IMR-90 (cell line): ENCODE data around the gene FER. TPM values are rescaled to one million over a fixed set of nuclear protein-coding genes. Genes with fewer than 3 reads are reported as not detected.

Source experiments
- ATAC-seq: fragments of 200-7000 bp; cut with Tn5 transposase; 2 replicates; pipeline ENCODE4 v1.9.1; 2020; ENCODE audit warnings: low read depth, mild to moderate bottlenecking, moderate library complexity
- BruUV-seq: library from RNA; stranded (reverse); fragments of 400-500 nt; replicated peaks from 2 replicates; lab custom pipeline; 2021; lab: Mats Ljungman, UMichigan
- CTCF ChIA-PET: fragments of 300-600 bp; formaldehyde crosslinking; extraction: SDS; loops from one replicate; lab custom pipeline; 2021; ENCODE audit warnings: antibody characterized with exemption; lab: Yijun Ruan, JAX
- POLR2A ChIA-PET: fragments of 300-600 bp; sonication (Branson Sonifier 250); formaldehyde crosslinking; loops from one replicate; lab custom pipeline; 2022; ENCODE audit warnings: antibody characterized with exemption; ENCODE audit not compliant: unreplicated experiment; lab: Charles Lee
- DNase-seq: peaks from one replicate; pipeline ENCODE4 v3.0.0; 2013
- H2AFZ ChIP-seq: replicated peaks from 2 replicates; pipeline ENCODE3; 2013; ENCODE audit warnings: low read length, mild to moderate bottlenecking; ENCODE audit not compliant: poor library complexity
- H2AK5ac ChIP-seq: 2 replicates; pipeline ENCODE4 v1.6.1; 2013; ENCODE audit warnings: low read depth, low read length, inconsistent platforms
- H2AK9ac ChIP-seq: replicated peaks from 2 replicates; pipeline ENCODE3; 2013; ENCODE audit warnings: mild to moderate bottlenecking, low read depth, low read length, moderate library complexity; ENCODE audit not compliant: poor library complexity
- H2BK120ac ChIP-seq: 2 replicates; pipeline ENCODE4 v1.6.1; 2013; ENCODE audit warnings: low read depth, low read length, inconsistent platforms
- H2BK15ac ChIP-seq: 3 replicates; pipeline ENCODE4 v1.6.1; 2013; ENCODE audit warnings: low read depth, low read length, inconsistent platforms
- H2BK20ac ChIP-seq: 2 replicates; pipeline ENCODE4 v1.6.1; 2013; ENCODE audit warnings: low read depth, mild to moderate bottlenecking, inconsistent platforms, low read length, moderate library complexity
- H2BK5ac ChIP-seq: 2 replicates; pipeline ENCODE4 v1.6.1; 2013; ENCODE audit warnings: mild to moderate bottlenecking, low read depth, low read length, inconsistent platforms; ENCODE audit not compliant: poor library complexity, severe bottlenecking
- H3K14ac ChIP-seq: replicated peaks from 2 replicates; pipeline ENCODE4 v1.6.1; 2013; ENCODE audit warnings: low read depth, low read length, inconsistent platforms
- H3K18ac ChIP-seq: 2 replicates; pipeline ENCODE4 v1.6.1; 2013; ENCODE audit warnings: low read depth, low read length, control low read depth
- H3K23ac ChIP-seq: 2 replicates; pipeline ENCODE4 v1.6.1; 2013; ENCODE audit warnings: low read depth, low read length, inconsistent platforms
- H3K27ac ChIP-seq: 2 replicates; pipeline ENCODE4 v1.5.1; 2013; ENCODE audit warnings: mild to moderate bottlenecking, control low read depth, low read length; ENCODE audit not compliant: insufficient read depth
- H3K27me3 ChIP-seq: 2 replicates; pipeline ENCODE4 v1.6.1; 2013; ENCODE audit warnings: low read length; ENCODE audit not compliant: control insufficient read depth, insufficient read depth
- H3K36me3 ChIP-seq: 2 replicates; pipeline ENCODE4 v1.6.1; 2013; ENCODE audit warnings: low read length, mixed read lengths; ENCODE audit not compliant: control insufficient read depth, insufficient read depth
- H3K4ac ChIP-seq: 2 replicates; pipeline ENCODE4 v1.6.1; 2013; ENCODE audit warnings: low read depth, low read length, inconsistent platforms
- H3K4me1 ChIP-seq: 2 replicates; pipeline ENCODE4 v1.6.1; 2013; ENCODE audit warnings: low read length, mixed read lengths; ENCODE audit not compliant: control insufficient read depth, insufficient read depth
- H3K4me2 ChIP-seq: 2 replicates; pipeline ENCODE4 v1.6.1; 2013; ENCODE audit warnings: low read depth, mild to moderate bottlenecking, control low read depth, low read length, moderate library complexity
- H3K4me3 ChIP-seq: 2 replicates; pipeline ENCODE4 v1.5.1; 2013; ENCODE audit warnings: low read depth, mild to moderate bottlenecking, control low read depth, low read length, moderate library complexity; ENCODE audit not compliant: insufficient read depth
- H3K56ac ChIP-seq: 2 replicates; pipeline ENCODE4 v1.6.1; 2013; ENCODE audit warnings: low read length, inconsistent platforms; ENCODE audit not compliant: insufficient read depth; ENCODE audit errors: extremely low read depth
- H3K79me1 ChIP-seq, 2 experiments: 2 replicates each; pipeline ENCODE4 v1.6.1; 2013; ENCODE audit warnings: low read length in 2 of 2, inconsistent platforms in 1 of 2, low read depth in 1 of 2
- H3K9ac ChIP-seq: 2 replicates; pipeline ENCODE4 v1.6.1; 2013; ENCODE audit warnings: low read depth, low read length, control low read depth
- H3K9me1 ChIP-seq: 2 replicates; pipeline ENCODE4 v1.6.1; 2013; ENCODE audit warnings: low read length, inconsistent platforms; ENCODE audit not compliant: insufficient read depth
- H3K9me3 ChIP-seq: 2 replicates; pipeline ENCODE4 v1.6.1; 2013; ENCODE audit warnings: low read length; ENCODE audit not compliant: control insufficient read depth, insufficient read depth
- H4K20me1 ChIP-seq: 2 replicates; pipeline ENCODE4 v1.6.1; 2013; ENCODE audit warnings: low read length, inconsistent platforms; ENCODE audit not compliant: insufficient read depth
- H4K5ac ChIP-seq: 2 replicates; pipeline ENCODE4 v1.6.1; 2013; ENCODE audit warnings: mild to moderate bottlenecking, low read depth, low read length, control low read depth
- H4K8ac ChIP-seq, 2 experiments: 2 replicates each; pipeline ENCODE4 v1.6.1; 2013; ENCODE audit warnings: low read depth in 2 of 2, low read length in 2 of 2, control low read depth in 1 of 2, inconsistent platforms in 1 of 2
- H4K91ac ChIP-seq: 2 replicates; pipeline ENCODE4 v1.6.1; 2013; ENCODE audit warnings: low read depth, low read length, inconsistent platforms; ENCODE audit not compliant: insufficient read depth
- CEBPB ChIP-seq: IDR thresholded peaks from 2 replicates; pipeline ENCODE4 v1.6.1; 2012; ENCODE audit warnings: low read depth, low read length, improper control_type of control experiment
- ELK1 ChIP-seq: fragments of 150-350 bp; IDR thresholded peaks from 2 replicates; pipeline ENCODE4 v1.6.1; 2016; ENCODE audit warnings: low read depth, mild to moderate bottlenecking, low read length, moderate library complexity, borderline replicate concordance
- FOS ChIP-seq: fragments of 150-350 bp; IDR thresholded peaks from 2 replicates; pipeline ENCODE4 v1.6.1; 2016; ENCODE audit warnings: low read depth, low read length
- MAFK ChIP-seq: IDR thresholded peaks from 2 replicates; pipeline ENCODE4 v1.6.1; 2012; ENCODE audit warnings: low read depth, low read length, improper control_type of control experiment
- POLR2A ChIP-seq: IDR thresholded peaks from 2 replicates; pipeline ENCODE4 v1.6.1; 2012; ENCODE audit warnings: mild to moderate bottlenecking, low read depth, low read length
- RAD21 ChIP-seq: IDR thresholded peaks from 2 replicates; pipeline ENCODE4 v1.6.1; 2012; ENCODE audit warnings: low read length, improper control_type of control experiment
- WGBS, 2 experiments: methylation state at CpG; one replicate each; pipeline versions ENCODE4 v1.1.5 to v1.1.7; 2013; ENCODE audit warnings: missing lambda C conversion rate in 2 of 2; ENCODE audit not compliant: insufficient read length in 1 of 2; ENCODE audit errors: extremely low coverage in 2 of 2; 5-methylcytosine and 5-hydroxymethylcytosine counted together
- dilution Hi-C: fragments of 300-500 bp; cut with HindIII; formaldehyde crosslinking; loops from one replicate; pipeline ENCODE4 v1.14.3; 2018; ENCODE audit warnings: low sequenced_read_pairs; ENCODE audit not compliant: unreplicated experiment
- in situ Hi-C: fragments of 300-500 bp; cut with MboI; formaldehyde crosslinking; loops from 3 replicates; pipeline ENCODE4 v1.14.3; 2019; ENCODE audit warnings: low sequenced_read_pairs, inconsistent platforms, mixed read lengths
- intact Hi-C: fragments of 100-400 bp; cut with micrococcal nuclease; formaldehyde crosslinking; loops from 2 replicates; pipeline ENCODE4 v1.10.0; 2022
- polyA plus RNA-seq, 3 experiments: library from polyadenylated mRNA; depleted of rRNA; stranded (reverse); fragments of >200 nt; gene quantifications; 2 replicates each; pipeline ENCODE4 v1.2.3, GENCODE V29; 2012; ENCODE audit warnings: low replicate concordance in 1 of 3
- total RNA-seq: library from RNA; depleted of rRNA; stranded (reverse); fragments of >200 nt; gene quantifications from 2 replicates; pipeline ENCODE4 v1.2.3, GENCODE V29; 2012

The FER gene
- total and polyA plus RNA-seq, 2 of the 4 experiments (the other 2 are of a cell fraction), result 3.5 to 32.4 TPM

GRCh38 chr5:109038209-109038840, 290.6 kb downstream of the FER start:
- no peaks in the 10 kb centered on the region for H4K20me1 ChIP-seq
- H3K4ac ChIP-seq, result no peak overlapping the region
- H4K8ac ChIP-seq, result no peak overlapping the region
- POLR2A ChIA-PET, result no interaction called here
- H3K56ac ChIP-seq, result no peak overlapping the region
- no peak overlapping the region for H2BK15ac ChIP-seq
- no peak overlapping the region for H3K4me3 ChIP-seq
- no peak overlapping the region for H2AK9ac ChIP-seq
- peak; percentile 56 for DNase-seq
- BruUV-seq, result no TSS peak
- H3K9me1 ChIP-seq, result no peaks in the 10 kb centered on the region
- no peak overlapping the region for H4K5ac ChIP-seq
- in situ Hi-C loops (no loop called here), intact Hi-C loops (no loop called here), dilution Hi-C loops (no loop called here)
- no peak for ATAC-seq
- H4K91ac ChIP-seq, result no peak overlapping the region
- H3K36me3 ChIP-seq, result no peaks in the 10 kb centered on the region
- no peaks in the 10 kb centered on the region for H3K4me1 ChIP-seq
- H2AFZ ChIP-seq, result no peak overlapping the region
- H3K79me1 ChIP-seq, result peaks cover 2 to 4% of the 10 kb centered on the region in 2 experiments; a peak in 2 of 4 replicates
- CTCF ChIA-PET, result interaction anchor here (0.6 kb wide), 1 partner anchor 276 kb away, joined by 3 read pairs; no protein-coding TSS in a partner anchor
- no peak overlapping the region for H3K9ac ChIP-seq
- no peak overlapping the region for H3K18ac ChIP-seq
- H3K27me3 ChIP-seq, result no peaks in the 10 kb centered on the region
- H3K9me3 ChIP-seq, result no peaks in the 10 kb centered on the region
- no peak overlapping the region for H2BK120ac ChIP-seq
- H3K27ac ChIP-seq, result no peak overlapping the region
- H2BK20ac ChIP-seq, result no peak overlapping the region
- no peak overlapping the region for H3K23ac ChIP-seq
- no CpG with 5 or more reads among the region's 2 CpGs for WGBS, 2 experiments
- H3K4me2 ChIP-seq, result no peak overlapping the region
- no peak overlapping the region for H2BK5ac ChIP-seq
- no peak overlapping the region for H3K14ac ChIP-seq
- no peak overlapping the region for H2AK5ac ChIP-seq
- TF ChIP-seq POLR2A, result no peak
- TF ChIP-seq MAFK, result peak; percentile 54
- no peak for TF ChIP-seq RAD21
- peak; percentile 30; the same call in 1 of the 2 replicates for TF ChIP-seq CEBPB
- TF ChIP-seq ELK1, result no peak
- TF ChIP-seq FOS, result 0 out of 2 replicates have a peak, but pooled peaks have one; percentile 31
